ENCODE results near the gene XXYLT1. TPM values are rescaled to one million over a fixed set of nuclear protein-coding genes. Genes with fewer than 3 reads are reported as not detected.

The XXYLT1 gene
- total RNA-seq, 1 experiment from 2014 or later, result 35.7 TPM

- DNase-seq (ENCODE audit: low spot score), result no peak
These were observed 101.8 kb downstream of the XXYLT1 start for GRCh38 chr3:195169011-195169649.

- DNase-seq (ENCODE audit: low spot score), result no peak
These were observed 102.8 kb downstream of the XXYLT1 start for GRCh38 chr3:195168009-195168762.

- DNase-seq (ENCODE audit: low spot score), result no peak
These were observed 105.2 kb downstream of the XXYLT1 start for GRCh38 chr3:195165790-195166189.

- DNase-seq (ENCODE audit: low spot score), result no peak
These were observed 105.7 kb downstream of the XXYLT1 start for GRCh38 chr3:195165265-195165609.

GRCh38 chr3:195164573-195165264, 106.2 kb downstream of the XXYLT1 start:
- no peak for DNase-seq (ENCODE audit: low spot score)

- DNase-seq (ENCODE audit: low spot score), result no peak
These were observed 107.0 kb downstream of the XXYLT1 start for GRCh38 chr3:195163719-195164572.

- DNase-seq (ENCODE audit: low spot score), result no peak
These were observed 108.1 kb downstream of the XXYLT1 start for GRCh38 chr3:195162816-195163215.

- DNase-seq (ENCODE audit: low spot score), result no peak
These were observed 108.8 kb downstream of the XXYLT1 start for GRCh38 chr3:195162033-195162669.

GRCh38 chr3:195160908-195161434, 110.0 kb downstream of the XXYLT1 start:
- no peak for DNase-seq (ENCODE audit: low spot score)

- peak; percentile 54 for DNase-seq (ENCODE audit: low spot score)
These were observed 110.6 kb downstream of the XXYLT1 start for GRCh38 chr3:195160257-195160898.

- peak; percentile 32 for DNase-seq (ENCODE audit: low spot score)
These were observed 111.2 kb downstream of the XXYLT1 start for GRCh38 chr3:195159814-195160165.

GRCh38 chr3:195159117-195159813, 111.7 kb downstream of the XXYLT1 start:
- DNase-seq (ENCODE audit: low spot score), result no peak

GRCh38 chr3:195156286-195156890, 114.6 kb downstream of the XXYLT1 start:
- no peak for DNase-seq (ENCODE audit: low spot score)

- no peak for DNase-seq (ENCODE audit: low spot score)
These were observed 115.3 kb downstream of the XXYLT1 start for GRCh38 chr3:195155570-195156241.

GRCh38 chr3:195154793-195155535, 116.0 kb downstream of the XXYLT1 start:
- DNase-seq (ENCODE audit: low spot score), result peak; percentile 90

GRCh38 chr3:195154111-195154791, 116.7 kb downstream of the XXYLT1 start:
- peak; percentile 50 for DNase-seq (ENCODE audit: low spot score)

GRCh38 chr3:195153653-195154052, 117.3 kb downstream of the XXYLT1 start:
- DNase-seq (ENCODE audit: low spot score), result no peak

- DNase-seq (ENCODE audit: low spot score), result no peak
These were observed 117.8 kb downstream of the XXYLT1 start for GRCh38 chr3:195153130-195153529.

Data from H4 (cell line).